Keratinocyte (primary cell): ENCODE results near the gene SSH2. TPM values are rescaled to one million over a fixed set of nuclear protein-coding genes. Genes with fewer than 3 reads are reported as not detected.

Experiments used
- DNase-seq: peaks from one replicate; pipeline ENCODE4 v3.0.0-alpha.2; 2011; ENCODE audit warnings: low read depth, missing footprints, low spot score
- FAIRE-seq: peaks from 2 replicates; lab custom pipeline; 2011; peaks lifted over from hg19 to GRCh38; lab: Jason Lieb, UNC
- H2AFZ ChIP-seq: 2 replicates; pipeline ENCODE4 v1.6.0; 2012; ENCODE audit warnings: low read length, control low read depth, inconsistent platforms; ENCODE audit not compliant: control insufficient read depth
- H3K27ac ChIP-seq: 2 replicates; pipeline ENCODE4 v1.5.1; 2011; ENCODE audit warnings: low read length; ENCODE audit not compliant: control insufficient read depth, insufficient read depth
- H3K27me3 ChIP-seq: 3 replicates; pipeline ENCODE4 v1.6.0; 2011; ENCODE audit warnings: low read length; ENCODE audit not compliant: control insufficient read depth, insufficient read depth; ENCODE audit errors: extremely low read depth
- H3K36me3 ChIP-seq, 2 experiments: 2 replicates in 1 of 2; 3 replicates in 1 of 2; pipeline ENCODE4 v1.5.1; 2011; ENCODE audit warnings: low read length in 2 of 2, mild to moderate bottlenecking in 1 of 2; ENCODE audit not compliant: control insufficient read depth in 2 of 2, insufficient read depth in 2 of 2; ENCODE audit errors: extremely low read depth in 1 of 2
- H3K4me1 ChIP-seq: 3 replicates; pipeline ENCODE4 v1.5.1; 2011; ENCODE audit warnings: low read length; ENCODE audit not compliant: control insufficient read depth, insufficient read depth; ENCODE audit errors: extremely low read depth
- H3K4me2 ChIP-seq: 3 replicates; pipeline ENCODE4 v1.6.0; 2011; ENCODE audit warnings: low read depth, low read length; ENCODE audit not compliant: control insufficient read depth, insufficient read depth; ENCODE audit errors: extremely low read depth
- H3K4me3 ChIP-seq, 3 experiments: fragments of 200-600 bp in 1 of 3; sonication (generic) in 1 of 3; 2 replicates in 2 of 3; 3 replicates in 1 of 3; pipeline ENCODE4 v1.5.1; 2011 to 2016; ENCODE audit warnings: low read length in 3 of 3, mild to moderate bottlenecking in 3 of 3, control low read depth in 2 of 3, inconsistent platforms in 1 of 3, low read depth in 1 of 3, mixed read lengths in 1 of 3, mixed run types in 1 of 3, moderate library complexity in 1 of 3; ENCODE audit not compliant: control insufficient read depth in 2 of 3, insufficient read depth in 2 of 3; ENCODE audit errors: extremely low read depth in 1 of 3
- H3K79me2 ChIP-seq: 2 replicates; pipeline ENCODE4 v1.6.0; 2012; ENCODE audit warnings: low read length; ENCODE audit not compliant: control insufficient read depth, insufficient read depth
- H3K9ac ChIP-seq: 3 replicates; pipeline ENCODE4 v1.6.0; 2011; ENCODE audit warnings: low read length; ENCODE audit not compliant: control insufficient read depth, insufficient read depth; ENCODE audit errors: extremely low read depth
- H3K9me1 ChIP-seq: 3 replicates; pipeline ENCODE4 v1.6.0; 2011; ENCODE audit warnings: low read length; ENCODE audit not compliant: control insufficient read depth, insufficient read depth; ENCODE audit errors: extremely low read depth
- H3K9me3 ChIP-seq: 2 replicates; pipeline ENCODE4 v1.5.1; 2012; ENCODE audit warnings: low read depth, low read length; ENCODE audit not compliant: control insufficient read depth
- H4K20me1 ChIP-seq: 3 replicates; pipeline ENCODE4 v1.6.0; 2011; ENCODE audit warnings: low read length; ENCODE audit not compliant: control insufficient read depth, insufficient read depth; ENCODE audit errors: extremely low read depth
- EZH2 ChIP-seq: IDR thresholded peaks from one replicate; pipeline ENCODE4 v1.6.1; 2012; ENCODE audit warnings: inconsistent platforms, mild to moderate bottlenecking, low read length, moderate library complexity
- dilution Hi-C: fragments of 300-500 bp; cut with MboI; formaldehyde crosslinking; loops from one replicate; pipeline ENCODE4 v1.7.0; 2020; ENCODE audit warnings: low sequenced_read_pairs; ENCODE audit not compliant: extremely low pct_ligation_motif_present
- polyA plus RNA-seq, 5 experiments: library from polyadenylated mRNA; depleted of rRNA in 3 of 5; stranded (reverse) in 3 of 5; stranded (forward) in 1 of 5; unstranded in 1 of 5; fragments of >200 nt; gene quantifications; 1 replicate in 1 of 5; 2 replicates in 3 of 5; 3 replicates in 1 of 5; pipeline versions ENCODE4 v1.2.1 to v1.2.3, GENCODE V29; 2011 to 2012; ENCODE audit warnings: missing spikeins in 2 of 5, low read depth in 1 of 5, low replicate concordance in 1 of 5
- TF ChIP-seq, protein P1 (sequence below), 3 experiments: IDR thresholded peaks in 1 of 3; conservative IDR thresholded peaks in 1 of 3; optimal IDR thresholded peaks in 1 of 3; 2 replicates in 2 of 3; 3 replicates in 1 of 3; pipeline versions ENCODE3 to v1.5.1; 2011; ENCODE audit warnings: low read length in 3 of 3, mild to moderate bottlenecking in 3 of 3, moderate library complexity in 2 of 3, control low read depth in 1 of 3, inconsistent platforms in 1 of 3; ENCODE audit not compliant: insufficient read depth in 2 of 3; ENCODE audit errors: extremely low read depth in 1 of 3

SSH2 gene
- polyA plus RNA-seq, 1 donor (not counting 4 experiments of a cell fraction or from before 2014, with no cell fraction given): 13.9 TPM

DNA sequence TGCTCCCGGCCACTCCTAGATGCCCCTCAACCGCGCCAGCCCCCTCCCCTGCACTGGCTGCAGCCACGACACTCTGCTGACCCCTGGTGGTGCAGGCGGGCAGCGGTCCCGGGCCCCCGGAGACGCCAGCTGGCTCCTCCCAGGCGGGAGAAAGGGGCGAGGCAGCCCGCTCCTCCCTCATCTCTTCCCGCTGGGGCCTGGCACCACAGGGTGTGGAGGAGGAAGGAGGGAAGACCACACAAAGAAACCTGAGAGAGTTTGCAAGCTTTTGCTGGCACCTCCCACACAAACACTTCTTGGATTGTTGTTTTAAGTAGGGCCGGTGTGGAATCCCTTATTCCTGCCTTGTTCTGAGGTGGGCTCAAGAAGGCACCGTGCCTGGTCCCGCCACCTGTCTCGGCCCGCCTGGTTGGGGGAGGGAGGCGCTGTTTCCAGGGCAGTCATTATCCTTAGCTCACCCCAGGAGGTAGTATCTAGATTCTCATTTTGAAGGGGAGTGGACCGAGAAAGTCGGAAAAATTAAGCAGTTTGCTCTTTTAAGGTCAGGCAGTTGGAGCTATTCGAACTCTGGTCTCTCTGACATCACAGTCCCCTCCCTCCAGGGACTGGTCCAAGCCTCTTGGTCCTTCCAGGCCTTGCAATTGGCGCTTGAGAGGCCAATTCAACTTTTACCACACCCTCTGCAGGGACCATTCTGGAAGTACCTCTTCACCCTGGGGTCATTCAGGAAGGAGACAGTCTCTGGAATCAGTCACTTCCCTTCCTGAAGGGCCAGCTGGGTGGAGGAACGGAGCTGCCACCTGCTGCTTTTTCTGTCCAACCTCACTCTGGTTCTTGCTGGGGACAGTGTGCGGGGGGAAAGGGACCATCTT, 338.1 kb downstream of the SSH2 start:
- H3K27ac ChIP-seq: peak overlapping the region; percentile 68
- no peaks in the 10 kb centered on the region for H3K9me3 ChIP-seq
- peaks cover 39% of the 10 kb centered on the region for H3K79me2 ChIP-seq
- peak overlapping the region; percentile 11 for H2AFZ ChIP-seq
- H3K36me3 ChIP-seq: no peaks in the 10 kb centered on the region
- peak overlapping the region in 2 of 3 experiments; percentile 25 to 45 for H3K4me3 ChIP-seq
- dilution Hi-C loops: no loop called here
- H3K4me1 ChIP-seq: peaks cover 60% of the 10 kb centered on the region
- no peaks in the 10 kb centered on the region for H3K27me3 ChIP-seq
- H3K9ac ChIP-seq: peak overlapping the region; percentile 71
- peak overlapping the region; percentile 88 for H3K4me2 ChIP-seq
- H4K20me1 ChIP-seq: peaks cover 7% of the 10 kb centered on the region
- FAIRE-seq: no peak
- no peak for TF ChIP-seq EZH2
- TF ChIP-seq, protein P1, sequence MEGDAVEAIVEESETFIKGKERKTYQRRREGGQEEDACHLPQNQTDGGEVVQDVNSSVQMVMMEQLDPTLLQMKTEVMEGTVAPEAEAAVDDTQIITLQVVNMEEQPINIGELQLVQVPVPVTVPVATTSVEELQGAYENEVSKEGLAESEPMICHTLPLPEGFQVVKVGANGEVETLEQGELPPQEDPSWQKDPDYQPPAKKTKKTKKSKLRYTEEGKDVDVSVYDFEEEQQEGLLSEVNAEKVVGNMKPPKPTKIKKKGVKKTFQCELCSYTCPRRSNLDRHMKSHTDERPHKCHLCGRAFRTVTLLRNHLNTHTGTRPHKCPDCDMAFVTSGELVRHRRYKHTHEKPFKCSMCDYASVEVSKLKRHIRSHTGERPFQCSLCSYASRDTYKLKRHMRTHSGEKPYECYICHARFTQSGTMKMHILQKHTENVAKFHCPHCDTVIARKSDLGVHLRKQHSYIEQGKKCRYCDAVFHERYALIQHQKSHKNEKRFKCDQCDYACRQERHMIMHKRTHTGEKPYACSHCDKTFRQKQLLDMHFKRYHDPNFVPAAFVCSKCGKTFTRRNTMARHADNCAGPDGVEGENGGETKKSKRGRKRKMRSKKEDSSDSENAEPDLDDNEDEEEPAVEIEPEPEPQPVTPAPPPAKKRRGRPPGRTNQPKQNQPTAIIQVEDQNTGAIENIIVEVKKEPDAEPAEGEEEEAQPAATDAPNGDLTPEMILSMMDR (optimal IDR thresholded peaks at IDR 0.05 in 1 of 3, IDR thresholded peaks at IDR 0.05 in 1 of 3, conservative IDR thresholded peaks at IDR 0.05 in 1 of 3; ENCODE audit: extremely low read depth in 1 of 3, insufficient read depth in 2 of 3, low read length in 3 of 3): peak; percentile 81 to 97 (median 94)
- H3K9me1 ChIP-seq: no peaks in the 10 kb centered on the region
- DNase-seq: no peak

DNA sequence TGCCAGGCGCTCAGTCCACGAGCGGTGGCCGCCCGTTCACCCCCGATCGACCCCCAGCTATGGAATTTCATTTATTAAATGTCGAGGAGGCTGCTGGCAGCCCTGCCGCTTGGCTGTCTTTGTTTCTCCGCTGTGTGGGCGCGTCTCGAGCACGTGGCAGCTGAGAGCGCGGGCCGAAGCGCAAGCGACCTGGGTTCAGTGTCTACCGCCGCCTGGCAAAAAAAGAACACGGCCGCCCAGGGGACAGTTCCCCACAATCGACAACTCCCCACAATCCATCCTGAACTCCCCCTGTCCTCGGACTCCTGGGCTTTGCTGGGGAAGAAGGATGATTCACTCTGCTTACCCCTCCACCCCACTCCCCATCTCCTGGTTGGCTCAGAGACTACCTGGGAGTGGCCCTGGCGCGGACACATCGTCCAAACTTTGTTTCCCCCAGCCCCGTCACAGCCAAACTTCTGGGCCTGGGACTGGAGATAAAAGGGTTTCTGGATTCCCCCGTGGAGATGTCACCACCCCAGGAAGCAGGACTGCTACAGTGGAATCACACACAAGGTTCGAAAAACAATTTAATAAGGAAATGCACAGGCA, 338.8 kb downstream of the SSH2 start:
- FAIRE-seq (no peak), DNase-seq (no peak)
- TF ChIP-seq, protein P1 (optimal IDR thresholded peaks at IDR 0.05 in 1 of 3, IDR thresholded peaks at IDR 0.05 in 1 of 3, conservative IDR thresholded peaks at IDR 0.05 in 1 of 3; ENCODE audit: extremely low read depth in 1 of 3, insufficient read depth in 2 of 3, low read length in 3 of 3): no peak
- no peak for TF ChIP-seq EZH2
- Histone ChIP-seq H3K27me3 (no peaks in the 10 kb centered on the region), H3K9me3 (no peaks in the 10 kb centered on the region), H3K36me3 (no peaks in the 10 kb centered on the region), H3K9me1 (peaks cover 4% of the 10 kb centered on the region), H3K4me1 (peaks cover 66% of the 10 kb centered on the region), H3K4me3 (peak overlapping the region in 2 of 3 experiments; percentile 25 to 44), H3K9ac (peak overlapping the region; percentile 71), H3K27ac (peak overlapping the region; percentile 68), H3K4me2 (peak overlapping the region; percentile 88), H4K20me1 (peaks cover 11% of the 10 kb centered on the region), H2AFZ (peak overlapping the region; percentile 11), H3K79me2 (peaks cover 39% of the 10 kb centered on the region)
- dilution Hi-C loops: no loop called here
